Activated T-cell treated with anti-CD3 and anti-CD28 coated beads, Interleukin-2, amount 50 U/mL, for 72 hours (primary cell): ENCODE measurements around the gene GALM. TPM values are rescaled to one million over a fixed set of nuclear protein-coding genes. Genes with fewer than 3 reads are reported as not detected.
A peak's percentile ranks its signal among the peaks of the same experiment; 100 is the strongest.
"Not testable (repeated sequence)": the region's sequence is repeated elsewhere in the genome, so short reads cannot be mapped to it uniquely, and the experiment has no call there.

Source experiments
- ATAC-seq, 2 donors: fragments of 150-1000 bp; cut with Tn5 transposase; replicated peaks in 1 of 2; 2 replicates each; pipeline ENCODE4 v1.10.0; 2021; ENCODE audit warnings: moderate library complexity in 2 of 2, mild to moderate bottlenecking in 1 of 2
- DNase-seq, 2 donors: peaks; one replicate each; pipeline ENCODE4 v3.0.0; 2021 to 2022; ENCODE audit warnings: mixed read lengths in 1 of 2
- H3K27ac Mint-ChIP-seq: one replicate; pipeline ENCODE4 v1.8.0; 2022; ENCODE audit warnings: mild to moderate bottlenecking, moderate library complexity, mixed read lengths
- H3K27me3 Mint-ChIP-seq: one replicate; pipeline ENCODE4 v1.8.0; 2022; ENCODE audit warnings: low read depth, mixed read lengths
- H3K36me3 Mint-ChIP-seq, 2 donors: one replicate each; pipeline ENCODE4 v1.8.0; 2022; ENCODE audit warnings: mixed read lengths in 2 of 2, mild to moderate bottlenecking in 1 of 2; ENCODE audit not compliant: insufficient read depth in 2 of 2
- H3K4me1 Mint-ChIP-seq: one replicate; pipeline ENCODE4 v1.8.0; 2022; ENCODE audit warnings: low read depth, mixed read lengths
- H3K4me3 Mint-ChIP-seq, 2 donors: one replicate each; pipeline ENCODE4 v1.8.0; 2022; ENCODE audit warnings: mild to moderate bottlenecking in 2 of 2, mixed read lengths in 2 of 2, moderate library complexity in 2 of 2
- H3K9me3 Mint-ChIP-seq, 2 donors: one replicate each; pipeline ENCODE4 v1.8.0; 2022; ENCODE audit warnings: mixed read lengths in 2 of 2
- total RNA-seq, 2 donors: library from RNA; stranded (reverse); gene quantifications; one replicate each; pipeline ENCODE4 v1.2.3, GENCODE V29; 2022

Gene GALM
- total RNA-seq, 2 donors from 2014 or later = 97.8 to 114 TPM

DNA sequence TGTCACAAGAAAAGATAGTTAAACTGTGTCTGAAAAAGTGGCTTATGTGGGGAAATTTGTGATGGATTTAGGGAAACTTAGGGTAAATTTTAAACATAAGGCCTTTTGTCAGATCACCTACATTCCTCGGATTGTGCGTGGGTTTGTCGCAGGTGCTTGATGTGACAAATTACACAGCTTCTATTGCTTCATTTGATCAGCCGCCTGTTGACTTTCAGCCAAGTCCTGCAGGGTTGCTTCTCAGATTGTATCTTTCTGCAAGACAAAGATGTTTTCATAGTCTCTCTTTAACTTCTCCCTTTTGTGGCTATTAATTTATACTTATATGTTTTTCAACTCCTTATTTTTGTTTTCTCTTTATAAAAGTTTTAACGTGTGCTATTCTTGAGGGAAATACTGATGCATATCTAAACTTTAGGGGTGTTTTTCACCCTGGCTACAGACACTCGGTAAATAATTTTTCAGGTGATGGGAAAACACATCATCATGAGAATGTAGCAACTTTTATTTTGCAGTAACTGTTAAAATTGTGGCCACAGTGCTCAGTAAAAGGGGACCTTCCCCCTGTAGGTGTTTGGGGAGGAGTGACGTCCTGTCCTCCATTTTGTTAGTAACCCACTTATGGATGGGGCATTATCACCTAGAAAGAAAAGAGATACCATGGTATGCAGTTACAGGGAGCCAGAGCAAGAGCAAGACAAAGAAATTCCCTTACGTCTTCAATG lies 31.4 kb downstream of the GALM start:
- peak; percentile 45 to 72 for ATAC-seq
- peak in 1 of 2 donors; percentile 14 for DNase-seq
- peaks cover 14 to 49% of the 10 kb centered on the region in 2 donors for H3K36me3 Mint-ChIP-seq
- no peaks in the 10 kb centered on the region for H3K9me3 Mint-ChIP-seq
- H3K4me3 Mint-ChIP-seq = peak overlapping the region; percentile 9 to 44
- peak overlapping the region; percentile 91 for H3K27ac Mint-ChIP-seq
- H3K27me3 Mint-ChIP-seq = no peaks in the 10 kb centered on the region
- H3K4me1 Mint-ChIP-seq = peaks cover 62% of the 10 kb centered on the region

DNA sequence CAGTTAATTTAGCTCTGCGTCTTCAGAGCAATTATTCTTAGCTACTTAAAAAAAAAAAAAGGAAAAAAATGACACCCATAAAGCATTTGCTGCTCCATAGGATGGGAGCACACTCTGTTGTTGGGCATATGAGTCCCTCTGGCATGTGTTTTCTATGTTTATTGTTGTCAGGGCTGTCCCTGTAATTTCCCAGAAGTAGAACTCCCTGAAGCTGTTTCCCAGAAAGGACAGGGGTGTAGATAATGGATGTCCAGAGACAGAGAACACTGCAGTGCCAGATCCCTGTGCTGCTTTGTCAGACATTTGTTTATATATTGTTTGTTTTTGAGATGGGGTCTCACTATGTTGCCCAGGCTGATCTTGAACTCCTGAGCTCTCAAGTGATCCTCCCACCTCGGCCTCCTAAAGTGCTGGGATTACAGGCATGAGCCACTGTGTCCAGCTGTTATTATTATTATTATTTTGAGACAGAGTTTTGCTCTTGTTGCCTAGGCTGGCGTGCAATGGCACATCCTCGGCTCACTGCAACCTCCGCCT lies 32.6 kb downstream of the GALM start:
- peaks cover 11 to 42% of the 10 kb centered on the region in 2 donors for H3K36me3 Mint-ChIP-seq
- H3K9me3 Mint-ChIP-seq = no peaks in the 10 kb centered on the region
- no peaks in the 10 kb centered on the region for H3K27me3 Mint-ChIP-seq
- peak overlapping the region; percentile 57 for H3K27ac Mint-ChIP-seq
- no peak for ATAC-seq
- no peak overlapping the region for H3K4me3 Mint-ChIP-seq
- no peak for DNase-seq
- H3K4me1 Mint-ChIP-seq = peaks cover 58% of the 10 kb centered on the region

- Mint-ChIP-seq H3K27me3 (no peaks in the 10 kb centered on the region), H3K27ac (peak overlapping the region; percentile 97), H3K36me3 (peaks cover 10 to 40% of the 10 kb centered on the region in 2 donors), H3K4me3 (peak overlapping the region; percentile 44 to 92), H3K9me3 (no peaks in the 10 kb centered on the region), H3K4me1 (peaks cover 58% of the 10 kb centered on the region)
- DNase-seq = no peak
- peak; percentile 55 to 56 for ATAC-seq
Measured at GRCh38 chr2:38700113-38700785, 34.3 kb downstream of the GALM start.

DNA sequence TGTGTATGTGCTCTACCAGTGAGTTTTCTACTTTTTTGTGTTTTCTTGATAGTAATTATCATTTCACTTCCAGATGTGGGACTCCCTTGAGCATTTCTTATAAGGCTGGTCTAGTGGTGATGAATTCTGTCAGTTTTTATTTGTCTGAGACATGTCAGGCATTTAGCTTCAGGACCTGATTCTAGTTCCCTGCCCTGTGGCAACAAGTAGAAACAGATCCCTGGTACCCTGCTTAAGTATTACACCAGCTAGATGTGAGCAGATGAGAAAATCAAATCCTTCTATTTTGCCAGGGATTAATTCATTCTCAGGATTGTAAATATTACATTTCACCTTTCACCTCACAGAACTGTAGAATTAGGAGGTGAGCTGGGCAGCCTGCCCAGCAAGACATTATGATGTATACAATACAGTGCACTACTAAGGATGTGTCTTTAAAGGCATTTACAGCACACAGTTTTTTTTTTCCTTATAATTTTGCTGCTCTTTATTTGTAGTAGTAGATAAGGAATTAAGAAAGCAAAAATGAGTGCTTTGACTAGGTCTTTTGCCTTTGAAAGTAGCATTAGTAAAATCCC lies 35.1 kb downstream of the GALM start:
- Mint-ChIP-seq H3K9me3 (no peaks in the 10 kb centered on the region), H3K4me1 (peaks cover 61% of the 10 kb centered on the region)
- ATAC-seq = no peak

GRCh38 chr2:38701542-38701941 lies 35.6 kb downstream of the GALM start:
- H3K36me3 Mint-ChIP-seq = peaks cover 10 to 33% of the 10 kb centered on the region in 2 donors
- H3K27me3 Mint-ChIP-seq = no peaks in the 10 kb centered on the region
- peaks cover 61% of the 10 kb centered on the region for H3K4me1 Mint-ChIP-seq
- DNase-seq (no peak), ATAC-seq (no peak)
- peak overlapping the region; percentile 44 to 92 for H3K4me3 Mint-ChIP-seq
- no peaks in the 10 kb centered on the region for H3K9me3 Mint-ChIP-seq
- H3K27ac Mint-ChIP-seq = peak overlapping the region; percentile 97

More for the DNA sequence above, 35.1 kb downstream of the GALM start:
- DNase-seq = no peak
- Mint-ChIP-seq H3K36me3 (peaks cover 13 to 36% of the 10 kb centered on the region in 2 donors), H3K27ac (peak overlapping the region; percentile 97), H3K4me3 (peak overlapping the region; percentile 44 to 92), H3K27me3 (no peaks in the 10 kb centered on the region)

- DNase-seq (no peak), ATAC-seq (no peak)
- peak overlapping the region; percentile 76 for H3K27ac Mint-ChIP-seq
- H3K9me3 Mint-ChIP-seq = no peaks in the 10 kb centered on the region
- peaks cover 11 to 35% of the 10 kb centered on the region in 2 donors for H3K36me3 Mint-ChIP-seq
- no peaks in the 10 kb centered on the region for H3K27me3 Mint-ChIP-seq
- H3K4me1 Mint-ChIP-seq = peaks cover 61% of the 10 kb centered on the region
- peak overlapping the region; percentile 37 to 66 for H3K4me3 Mint-ChIP-seq
Measured at GRCh38 chr2:38702413-38702812, 36.5 kb downstream of the GALM start.

GRCh38 chr2:38703336-38703735 lies 37.4 kb downstream of the GALM start:
- Mint-ChIP-seq H3K4me1 (peaks cover 63% of the 10 kb centered on the region), H3K4me3 (peak overlapping the region in 1 of 2 donors; percentile 27), H3K36me3 (peaks cover 11 to 35% of the 10 kb centered on the region in 2 donors)

GRCh38 chr2:38704664-38705063 lies 38.8 kb downstream of the GALM start:
- H3K4me1 Mint-ChIP-seq = peaks cover 72% of the 10 kb centered on the region
- DNase-seq (no peak), ATAC-seq (no peak)
- no peak overlapping the region for H3K4me3 Mint-ChIP-seq
- no peaks in the 10 kb centered on the region for H3K27me3 Mint-ChIP-seq
- peaks cover 11 to 38% of the 10 kb centered on the region in 2 donors for H3K36me3 Mint-ChIP-seq
- no peak overlapping the region for H3K27ac Mint-ChIP-seq
- no peaks in the 10 kb centered on the region for H3K9me3 Mint-ChIP-seq

More at GRCh38 chr2:38703336-38703735, 37.4 kb downstream of the GALM start:
- H3K27ac Mint-ChIP-seq = peak overlapping the region; percentile 54
- DNase-seq, ATAC-seq, H3K27me3 Mint-ChIP-seq, H3K9me3 Mint-ChIP-seq: not testable (repeated sequence)

GRCh38 chr2:38706846-38707345 lies 41.0 kb downstream of the GALM start:
- Mint-ChIP-seq H3K4me1 (peaks cover 59% of the 10 kb centered on the region), H3K27me3 (no peaks in the 10 kb centered on the region), H3K9me3 (peaks cover 3% of the 10 kb centered on the region in 2 donors), H3K36me3 (peaks cover 18 to 41% of the 10 kb centered on the region in 2 donors), H3K27ac (peak overlapping the region; percentile 12), H3K4me3 (peak overlapping the region in 1 of 2 donors; percentile 4)
- no peak for ATAC-seq
- DNase-seq = no peak

DNA sequence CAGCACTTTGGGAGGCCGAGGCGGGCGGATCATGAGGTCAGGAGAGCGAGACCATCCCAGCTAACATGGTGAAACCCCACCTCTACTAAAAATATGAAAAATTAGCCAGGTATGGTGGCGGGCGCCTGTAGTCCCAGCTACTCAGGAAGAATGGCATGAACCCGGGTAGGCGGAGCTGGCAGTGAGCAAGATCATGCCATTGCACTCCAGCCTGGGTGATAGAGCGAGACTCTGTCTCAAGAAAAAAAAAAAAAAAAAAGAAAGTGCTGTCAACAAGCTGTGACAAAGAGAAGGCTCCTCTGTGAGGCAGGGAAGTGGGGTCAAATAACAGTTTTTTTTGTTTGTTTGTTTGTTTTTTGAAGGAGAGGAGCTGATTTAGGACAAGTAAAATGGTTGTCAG lies 42.6 kb downstream of the GALM start:
- DNase-seq, H3K9me3 Mint-ChIP-seq, H3K27me3 Mint-ChIP-seq: not testable (repeated sequence)
- Mint-ChIP-seq H3K27ac (peak overlapping the region; percentile 98), H3K4me1 (peaks cover 61% of the 10 kb centered on the region), H3K4me3 (peak overlapping the region; percentile 73 to 87), H3K36me3 (peaks cover 19 to 42% of the 10 kb centered on the region in 2 donors)
- ATAC-seq = peak in 1 of 2 donors; percentile 29

GRCh38 chr2:38708900-38709566 lies 43.1 kb downstream of the GALM start:
- Mint-ChIP-seq H3K27me3 (no peaks in the 10 kb centered on the region), H3K27ac (peak overlapping the region; percentile 98), H3K36me3 (peaks cover 19 to 45% of the 10 kb centered on the region in 2 donors), H3K9me3 (peaks cover 3% of the 10 kb centered on the region in 2 donors), H3K4me3 (peak overlapping the region; percentile 73 to 87), H3K4me1 (peaks cover 65% of the 10 kb centered on the region)
- no peak for DNase-seq
- ATAC-seq = peak; percentile 11 to 13

DNA sequence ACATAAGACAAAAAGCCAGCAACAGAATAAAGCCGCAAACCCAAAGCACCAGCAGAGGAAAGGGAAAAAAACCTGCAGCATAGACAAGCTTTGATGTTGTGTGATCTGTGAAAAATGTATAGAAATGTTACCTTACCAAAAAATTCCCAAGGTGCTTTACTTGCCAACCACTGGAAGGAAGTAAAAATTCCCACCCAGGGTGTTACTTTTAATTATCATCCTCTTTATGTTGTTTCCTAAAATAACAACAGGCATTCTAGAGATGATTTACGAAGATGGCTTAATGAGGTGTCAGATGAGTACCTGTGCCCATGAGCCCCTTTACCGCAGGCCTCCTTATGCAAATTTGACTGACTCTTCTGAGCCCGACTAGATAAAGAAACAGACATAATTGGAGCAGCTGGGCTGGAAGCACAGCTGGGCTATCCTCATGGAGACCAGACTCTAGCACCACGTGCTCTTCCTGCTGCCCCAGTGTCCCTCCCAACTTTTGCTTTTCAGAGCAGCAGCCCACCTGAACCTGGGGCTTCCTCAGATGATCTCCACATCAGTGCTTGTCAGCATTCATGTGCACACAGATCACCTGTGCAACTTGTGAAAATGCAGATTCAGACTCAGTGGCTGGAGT lies 43.8 kb downstream of the GALM start:
- Mint-ChIP-seq H3K4me1 (peaks cover 71% of the 10 kb centered on the region), H3K27ac (peak overlapping the region; percentile 98), H3K27me3 (no peaks in the 10 kb centered on the region), H3K36me3 (peaks cover 20 to 48% of the 10 kb centered on the region in 2 donors), H3K9me3 (peaks cover 3% of the 10 kb centered on the region in 2 donors), H3K4me3 (peak overlapping the region; percentile 73 to 87)
- DNase-seq (peak; percentile 37 to 52), ATAC-seq (peak; percentile 81 to 89)
